ENCODE results near the gene VMAC. TPM values are rescaled to one million over a fixed set of nuclear protein-coding genes. Genes with fewer than 3 reads are reported as not detected.
"Not testable (repeated sequence)": the region's sequence is repeated elsewhere in the genome, so short reads cannot be mapped to it uniquely, and the experiment has no call there.

Gene VMAC
- total and polyA plus RNA-seq, 2 donors, result 6.5 to 10.7 TPM

DNA sequence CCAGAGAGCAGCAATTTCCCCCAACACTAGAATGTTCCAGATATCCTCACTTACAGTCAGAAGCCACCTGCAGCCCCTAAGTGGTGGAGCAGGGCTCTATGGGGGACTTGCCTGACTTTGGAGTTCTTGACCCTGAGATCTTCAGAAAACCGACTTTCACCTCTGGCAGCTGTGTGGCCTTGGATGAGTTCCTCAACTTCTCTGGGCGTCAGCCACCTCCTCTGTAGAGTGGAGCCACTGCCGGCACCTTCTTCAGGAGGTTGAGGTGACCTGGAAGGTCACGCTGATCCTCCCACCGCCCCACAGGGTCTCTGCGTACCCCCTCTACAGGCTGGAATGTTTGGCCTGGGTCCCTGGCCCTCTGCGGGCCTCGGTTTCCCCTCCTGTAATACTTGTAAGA lies 27.2 kb upstream of the VMAC start:
- Histone ChIP-seq H3K27ac (ENCODE audit: low read depth) (no peak overlapping the region), H3K4me1 (ENCODE audit: insufficient read depth) (no peaks in the 10 kb centered on the region), H3K4me3 (ENCODE audit: low read depth, low read length) (no peak overlapping the region), H3K36me3 (ENCODE audit: insufficient read depth) (no peaks in the 10 kb centered on the region)
- no peak for DNase-seq (ENCODE audit: extremely low spot score)
- WGBS, result 86% methylated on average over 8 of the region's 8 CpGs

DNA sequence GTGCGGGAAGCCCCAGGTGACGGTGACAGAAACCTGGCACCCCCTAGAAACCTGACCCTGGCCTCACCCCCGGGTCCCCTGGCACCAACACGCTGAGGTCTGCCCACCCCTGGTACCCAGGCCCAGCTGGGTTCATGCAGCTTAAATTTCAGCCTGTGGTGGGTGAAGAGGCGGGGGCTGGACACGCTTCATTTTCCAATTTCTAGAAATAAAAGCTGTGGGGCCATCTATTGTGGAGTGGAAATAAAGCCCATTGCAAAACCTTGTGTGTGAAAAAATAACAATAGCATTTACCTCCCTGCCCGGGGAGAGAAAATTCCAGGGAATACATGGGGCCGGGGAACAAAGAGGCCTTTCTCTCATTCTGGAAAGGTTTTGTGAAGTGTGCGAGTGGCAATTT lies 26.8 kb upstream of the VMAC start:
- H3K4me1 ChIP-seq (ENCODE audit: insufficient read depth), result no peaks in the 10 kb centered on the region
- H3K36me3 ChIP-seq (ENCODE audit: insufficient read depth), result no peaks in the 10 kb centered on the region
- 76% methylated on average over 9 of the region's 9 CpGs for WGBS
- H3K27ac ChIP-seq (ENCODE audit: low read depth), result no peak overlapping the region
- no peak for DNase-seq (ENCODE audit: extremely low spot score)
- no peak overlapping the region for H3K4me3 ChIP-seq (ENCODE audit: low read depth, low read length)

DNA sequence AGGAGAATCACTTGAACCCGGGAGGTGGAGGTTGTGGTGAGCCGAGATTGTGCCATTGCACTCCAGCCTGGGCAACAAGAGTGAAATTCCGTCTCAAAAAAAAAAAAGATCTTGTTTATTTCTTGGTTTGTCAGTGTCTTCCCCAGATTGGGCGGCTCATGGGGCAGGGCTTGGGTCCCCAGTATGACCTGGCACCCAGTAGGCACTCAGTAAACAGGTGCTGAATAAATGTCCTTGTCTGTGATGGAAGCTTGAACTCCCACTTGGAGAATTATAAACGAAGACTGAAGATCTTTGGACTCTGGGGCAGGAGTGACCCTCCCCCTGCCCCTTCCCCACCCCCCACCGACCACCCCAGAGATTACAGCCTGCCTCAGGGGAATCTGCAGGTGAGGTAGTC lies 24.5 kb upstream of the VMAC start:
- DNase-seq (ENCODE audit: extremely low spot score), result no peak
- no peaks in the 10 kb centered on the region for H3K4me1 ChIP-seq (ENCODE audit: insufficient read depth)
- 30% methylated on average over 6 of the region's 6 CpGs for WGBS
- H3K4me3 ChIP-seq (ENCODE audit: low read depth, low read length), result no peak overlapping the region
- no peak overlapping the region for H3K27ac ChIP-seq (ENCODE audit: low read depth)
- H3K36me3 ChIP-seq (ENCODE audit: insufficient read depth), result no peaks in the 10 kb centered on the region

DNA sequence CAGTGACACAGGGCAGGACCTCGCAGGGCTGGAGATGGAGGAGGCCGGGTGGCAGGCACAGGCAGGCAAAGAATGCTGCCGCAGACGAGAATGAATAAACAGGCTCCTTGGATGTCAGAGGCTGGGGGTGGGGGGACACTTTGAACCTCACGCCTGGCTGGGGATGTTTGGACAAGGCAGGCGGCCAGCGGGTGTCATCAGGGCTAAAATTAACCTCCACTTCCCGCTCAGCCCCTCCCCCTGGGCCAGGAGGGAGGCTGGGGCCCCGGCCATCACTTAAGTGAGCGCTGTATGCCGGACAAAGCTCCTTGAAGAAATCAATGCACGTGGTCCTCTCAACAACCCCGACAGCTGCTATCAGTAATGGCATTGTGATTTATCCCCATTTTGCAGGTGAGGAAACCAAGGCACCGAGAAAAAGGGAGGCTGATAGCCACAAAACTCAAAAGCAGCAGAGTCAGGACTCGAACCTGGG lies 24.0 kb upstream of the VMAC start:
- DNase-seq (ENCODE audit: extremely low spot score), result no peak
- WGBS, result 8% methylated on average over 15 of the region's 15 CpGs
- H3K4me3 ChIP-seq (ENCODE audit: low read depth, low read length), result no peak overlapping the region
- no peaks in the 10 kb centered on the region for H3K4me1 ChIP-seq (ENCODE audit: insufficient read depth)
- H3K27ac ChIP-seq (ENCODE audit: low read depth), result no peak overlapping the region
- no peaks in the 10 kb centered on the region for H3K36me3 ChIP-seq (ENCODE audit: insufficient read depth)

DNA sequence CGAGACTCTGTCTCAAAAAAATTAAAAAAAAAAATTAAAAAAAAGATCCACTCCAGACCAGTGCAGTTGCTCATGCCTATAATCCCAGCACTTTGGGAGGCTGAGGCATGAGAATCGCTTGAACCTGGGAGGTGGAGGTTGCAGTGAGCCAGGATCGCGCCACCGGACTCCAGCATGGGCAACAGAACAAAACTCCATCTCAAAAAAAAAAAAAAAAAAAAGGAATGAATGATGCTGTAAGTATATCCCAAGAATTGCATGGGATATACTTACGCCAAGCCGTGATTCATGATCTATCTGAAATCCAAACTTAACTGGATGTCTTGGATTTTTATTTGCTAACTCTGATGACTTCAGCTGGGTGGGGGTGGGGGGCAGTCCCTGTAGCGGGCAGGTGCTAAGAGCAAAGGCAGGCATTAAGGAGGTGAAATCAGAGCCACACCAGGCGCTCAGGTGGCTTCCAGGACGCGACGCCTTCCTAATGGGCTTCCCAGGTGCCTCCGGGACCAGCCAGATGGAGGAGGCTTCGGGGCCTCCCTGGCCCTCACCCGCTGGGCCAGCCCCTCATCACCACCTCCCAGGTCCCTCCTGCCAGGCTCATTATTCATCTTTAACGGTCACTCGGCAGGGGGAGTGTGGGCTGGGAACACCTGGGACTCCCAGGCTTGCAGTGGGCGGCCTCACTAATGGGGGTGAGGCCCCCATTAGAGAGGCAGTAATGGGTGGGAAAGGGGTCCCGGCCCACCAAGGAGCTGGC lies 23.0 kb upstream of the VMAC start:
- WGBS, result 65% methylated on average over 19 of the region's 19 CpGs
- Histone ChIP-seq H3K4me3 (ENCODE audit: low read depth, low read length) (no peak overlapping the region), H3K27ac (ENCODE audit: low read depth) (no peak overlapping the region), H3K36me3 (ENCODE audit: insufficient read depth) (no peaks in the 10 kb centered on the region), H3K4me1 (ENCODE audit: insufficient read depth) (no peaks in the 10 kb centered on the region)
- no peak for DNase-seq (ENCODE audit: extremely low spot score)

DNA sequence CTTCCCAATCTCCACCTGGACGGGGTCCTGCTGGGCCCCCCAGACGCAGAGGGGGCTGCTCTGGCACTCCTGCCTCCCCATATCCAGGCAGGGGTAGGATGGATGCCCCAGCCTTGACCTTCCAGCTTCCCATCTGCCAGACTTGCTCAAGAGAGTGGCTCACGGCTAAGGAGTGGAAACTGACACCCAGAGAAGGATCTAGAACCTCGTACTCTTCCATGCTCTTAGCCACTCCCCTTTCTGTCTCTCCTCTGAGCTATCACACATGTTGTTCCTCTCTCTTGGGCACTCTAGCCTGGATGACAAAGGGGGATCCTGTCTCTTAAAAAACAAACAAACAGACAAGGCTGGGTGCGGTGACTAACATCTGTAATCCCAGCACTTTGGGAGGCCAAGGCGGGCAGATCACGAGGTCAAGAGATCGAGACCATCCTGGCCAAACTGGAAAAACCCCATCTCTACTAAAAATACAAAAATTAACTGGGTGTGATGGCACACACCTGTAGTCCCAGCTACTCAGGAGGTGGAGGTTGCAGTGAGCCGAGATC lies 22.2 kb upstream of the VMAC start:
- no peaks in the 10 kb centered on the region for H3K36me3 ChIP-seq (ENCODE audit: insufficient read depth)
- 62% methylated on average over 9 of the region's 9 CpGs for WGBS
- H3K27ac ChIP-seq (ENCODE audit: low read depth), result no peak overlapping the region
- no peak overlapping the region for H3K4me3 ChIP-seq (ENCODE audit: low read depth, low read length)
- no peaks in the 10 kb centered on the region for H3K4me1 ChIP-seq (ENCODE audit: insufficient read depth)
- no peak for DNase-seq (ENCODE audit: extremely low spot score)

DNA sequence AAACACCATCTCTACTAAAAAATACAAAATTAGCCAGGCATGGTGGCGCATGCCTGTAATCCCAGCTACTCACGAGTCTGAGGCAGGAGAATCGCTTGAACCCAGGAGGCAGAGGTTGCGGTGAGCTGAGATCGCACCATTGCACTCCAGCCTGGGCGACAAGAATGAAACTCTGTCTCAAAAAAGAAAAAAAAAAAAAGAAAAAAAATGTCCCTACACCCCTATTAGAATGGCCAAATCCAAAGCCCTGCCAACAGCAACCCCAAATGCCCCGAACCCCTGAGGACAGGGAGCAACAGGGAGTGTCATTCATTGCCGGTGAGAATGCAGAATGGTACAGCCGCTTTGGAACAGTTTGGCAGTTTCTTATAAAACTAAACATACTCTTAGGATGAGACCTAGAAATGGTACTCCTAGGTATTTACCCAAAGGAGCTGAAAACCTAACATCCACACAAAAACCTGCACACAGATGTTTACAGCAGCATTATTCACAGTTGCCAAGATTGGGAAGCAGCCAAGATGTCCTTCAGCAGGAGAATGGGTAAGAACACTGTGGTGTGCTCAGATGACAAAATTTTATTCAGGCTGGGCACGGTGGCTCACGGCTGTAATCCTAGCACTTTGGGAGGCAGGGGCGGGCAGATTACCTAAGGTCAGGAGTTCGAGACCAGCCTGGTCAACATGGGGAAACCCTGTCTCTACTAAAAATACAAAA lies 21.4 kb upstream of the VMAC start:
- H3K36me3 ChIP-seq (ENCODE audit: insufficient read depth); H3K4me3 ChIP-seq (ENCODE audit: low read depth, low read length); H3K4me1 ChIP-seq (ENCODE audit: insufficient read depth); DNase-seq (ENCODE audit: extremely low spot score); H3K27ac ChIP-seq (ENCODE audit: low read depth): not testable (repeated sequence)
- WGBS, result 66% methylated on average over 13 of the region's 13 CpGs

DNA sequence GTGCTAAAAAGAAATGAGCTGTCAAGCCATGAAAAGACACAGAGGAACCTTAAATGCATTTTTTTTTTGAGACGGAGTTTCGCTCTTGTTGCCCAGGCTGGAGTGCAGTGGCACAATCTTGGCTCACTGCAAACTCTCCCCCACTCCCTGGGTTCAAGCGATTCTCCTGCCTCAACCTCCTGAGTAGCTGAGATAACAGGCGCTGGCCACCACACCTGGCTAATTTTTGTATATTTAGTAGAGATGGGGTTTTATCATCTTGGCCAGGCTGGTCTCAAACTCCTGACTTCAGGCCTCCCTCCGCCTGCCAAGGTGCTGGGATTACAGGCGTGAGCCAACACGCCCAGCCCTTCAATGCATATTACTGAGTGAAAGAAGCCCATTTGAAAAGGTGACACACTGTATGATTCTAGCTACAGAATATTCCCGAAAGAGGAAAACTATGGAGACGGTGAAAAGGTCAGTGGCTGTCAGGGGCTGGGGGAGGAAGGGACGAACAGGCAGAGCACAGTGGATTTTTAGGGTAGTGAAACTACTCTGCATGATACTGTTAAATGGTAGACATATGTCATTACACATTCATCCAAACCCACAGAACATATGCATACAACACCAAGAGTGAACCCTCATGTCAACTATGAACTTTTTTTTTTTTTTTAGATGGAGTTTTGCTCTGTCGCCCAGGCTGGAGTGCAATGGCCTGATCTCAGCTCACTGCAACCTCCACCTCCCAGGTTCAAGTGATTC lies 20.4 kb upstream of the VMAC start:
- not testable (repeated sequence) for H3K4me3 ChIP-seq (ENCODE audit: low read depth, low read length); DNase-seq (ENCODE audit: extremely low spot score); H3K4me1 ChIP-seq (ENCODE audit: insufficient read depth); H3K36me3 ChIP-seq (ENCODE audit: insufficient read depth); H3K27ac ChIP-seq (ENCODE audit: low read depth)
- 70% methylated on average over 11 of the region's 11 CpGs for WGBS

DNA sequence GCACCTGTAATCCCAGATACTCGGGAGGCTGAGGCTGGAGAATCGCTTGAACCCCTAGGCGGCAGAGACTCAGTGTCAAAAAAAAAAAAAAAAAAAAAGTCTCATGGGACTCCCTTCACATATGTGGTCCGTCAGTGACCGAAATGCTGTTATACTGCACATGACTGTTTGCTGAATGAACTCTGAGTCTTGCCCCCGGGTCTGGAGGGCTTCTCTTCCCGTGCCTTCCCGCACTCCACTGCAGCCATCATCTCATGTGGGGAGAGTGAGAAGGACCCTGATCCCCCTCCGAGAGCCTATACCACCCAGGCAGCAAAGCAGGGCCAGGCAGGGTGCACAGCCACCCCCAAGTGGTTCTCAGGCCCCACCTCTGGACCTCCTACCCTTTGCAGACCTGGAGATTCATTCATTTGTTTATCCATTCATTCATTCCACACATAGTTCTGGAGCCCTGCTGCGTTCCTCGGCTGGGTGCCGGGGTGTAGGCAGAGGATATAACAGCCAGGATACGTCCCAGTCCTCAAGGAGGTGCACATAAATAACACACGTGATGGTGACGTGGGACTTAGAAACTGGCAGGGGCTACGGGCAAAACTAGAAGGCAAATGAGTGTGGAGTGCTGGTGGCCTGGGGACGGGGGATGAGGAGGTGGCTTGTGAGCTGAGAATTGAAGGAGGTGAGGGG lies 15.2 kb upstream of the VMAC start:
- no peaks in the 10 kb centered on the region for H3K36me3 ChIP-seq (ENCODE audit: insufficient read depth)
- H3K4me1 ChIP-seq (ENCODE audit: insufficient read depth), result no peaks in the 10 kb centered on the region
- WGBS, result 29% methylated on average over 17 of the region's 17 CpGs
- no peak overlapping the region for H3K4me3 ChIP-seq (ENCODE audit: low read depth, low read length)
- H3K27ac ChIP-seq (ENCODE audit: low read depth), result no peak overlapping the region
- no peak for DNase-seq (ENCODE audit: extremely low spot score)

DNA sequence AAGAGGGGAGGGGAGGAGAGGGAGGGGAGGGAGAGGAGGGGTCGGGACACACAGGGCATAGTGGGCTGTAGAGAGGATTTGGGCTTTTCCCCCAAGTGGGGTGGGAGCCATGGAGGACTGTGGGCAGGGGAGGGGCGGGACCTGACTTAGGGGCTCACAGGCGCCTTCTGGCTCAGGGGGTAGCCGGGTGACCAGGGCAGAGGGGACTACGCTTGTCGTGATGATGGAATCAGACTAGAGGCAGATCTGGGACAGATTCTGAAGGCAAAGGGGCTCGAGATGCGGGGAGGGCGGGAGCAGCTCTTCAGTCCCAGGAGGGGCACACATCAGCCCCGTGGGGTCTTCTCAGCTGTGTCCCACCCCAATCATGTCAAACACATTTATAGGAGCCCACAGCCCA lies 14.6 kb upstream of the VMAC start:
- DNase-seq (ENCODE audit: extremely low spot score), result no peak
- WGBS, result 37% methylated on average over 10 of the region's 10 CpGs
- H3K36me3 ChIP-seq (ENCODE audit: insufficient read depth), result no peaks in the 10 kb centered on the region
- no peak overlapping the region for H3K27ac ChIP-seq (ENCODE audit: low read depth)
- no peak overlapping the region for H3K4me3 ChIP-seq (ENCODE audit: low read depth, low read length)
- no peaks in the 10 kb centered on the region for H3K4me1 ChIP-seq (ENCODE audit: insufficient read depth)

DNA sequence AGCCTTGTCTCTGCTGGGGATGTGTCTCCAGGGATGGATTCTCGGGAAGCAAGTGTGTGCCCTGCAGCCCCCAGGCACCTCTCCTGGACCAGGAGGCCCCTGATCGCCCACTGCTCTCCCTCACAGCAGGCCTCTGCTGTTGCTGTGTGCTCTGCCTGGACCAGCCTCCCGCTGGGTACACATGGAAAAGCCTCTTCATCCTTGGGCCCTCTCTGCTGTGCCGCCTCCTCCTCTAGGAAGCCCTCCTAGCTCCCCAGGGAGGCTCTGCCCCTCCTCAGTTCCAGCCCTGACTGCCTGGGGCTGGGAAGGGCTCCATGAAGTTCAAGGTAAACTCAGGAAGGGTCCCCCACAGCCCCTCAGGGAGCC lies 13.1 kb upstream of the VMAC start:
- no peak overlapping the region for H3K27ac ChIP-seq (ENCODE audit: low read depth)
- peaks cover 5% of the 10 kb centered on the region for H3K36me3 ChIP-seq (ENCODE audit: insufficient read depth)
- WGBS, result 68% methylated on average over 4 of the region's 4 CpGs
- H3K4me3 ChIP-seq (ENCODE audit: low read depth, low read length), result no peak overlapping the region
- DNase-seq (ENCODE audit: extremely low spot score), result no peak
- no peaks in the 10 kb centered on the region for H3K4me1 ChIP-seq (ENCODE audit: insufficient read depth)

DNA sequence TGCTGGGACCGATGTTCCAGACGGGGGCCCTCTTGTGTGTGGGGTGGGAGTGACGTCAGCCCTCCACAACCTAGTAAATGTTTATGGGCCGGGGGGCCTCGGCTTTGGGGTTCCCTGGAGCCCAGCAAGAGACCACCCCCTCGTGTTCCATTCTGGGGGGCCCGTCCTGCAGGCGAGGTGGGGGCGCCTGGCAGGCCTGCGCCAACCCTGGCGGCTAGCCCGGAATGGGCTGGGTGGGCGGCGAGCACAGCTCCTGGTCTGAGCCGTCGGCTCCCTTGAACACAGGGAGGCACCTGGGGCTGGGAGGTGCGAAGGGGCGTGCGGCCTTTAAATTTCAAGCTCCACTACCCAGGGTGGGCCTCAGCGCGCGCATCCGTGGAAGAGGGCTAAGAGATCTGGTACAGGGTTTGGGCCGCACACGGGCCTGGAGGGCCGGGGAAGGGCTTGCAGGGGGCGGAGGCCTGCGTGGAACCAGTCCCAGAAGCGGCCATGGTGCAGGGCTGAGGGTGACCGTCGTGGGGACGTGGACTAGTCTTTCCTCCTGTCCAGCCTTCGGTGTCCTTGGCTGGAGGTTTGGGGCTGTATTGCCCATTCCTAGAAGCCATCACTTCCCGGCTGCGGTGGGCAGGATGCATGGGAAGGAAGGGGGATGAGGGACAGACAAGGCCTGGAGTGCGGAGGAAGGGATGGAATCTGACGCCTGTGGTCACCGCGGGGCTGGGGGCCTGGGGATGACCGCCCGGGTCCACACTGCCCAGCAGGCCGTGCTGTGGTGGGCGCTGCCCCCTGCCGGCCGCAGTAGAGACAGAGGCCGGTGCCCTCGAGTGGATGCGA lies 12.5 kb upstream of the VMAC start:
- no peak overlapping the region for H3K27ac ChIP-seq (ENCODE audit: low read depth)
- DNase-seq (ENCODE audit: extremely low spot score), result no peak
- no peak overlapping the region for H3K4me3 ChIP-seq (ENCODE audit: low read depth, low read length)
- H3K4me1 ChIP-seq (ENCODE audit: insufficient read depth), result no peaks in the 10 kb centered on the region
- 8% methylated on average over 48 of the region's 48 CpGs for WGBS
- peaks cover 5% of the 10 kb centered on the region for H3K36me3 ChIP-seq (ENCODE audit: insufficient read depth)

Measured in urinary bladder (tissue), 4 donors.